Activated CD8-positive, alpha-beta memory T cell treated with anti-CD3 and anti-CD28 coated beads, Interleukin-2, amount 50 U/mL, for 48 hours (primary cell): ENCODE measurements around the gene RASSF8.

ENCODE experiments used
- DNase-seq: peaks from one replicate; pipeline ENCODE4 v3.0.0-alpha.2; 2020

Gene RASSF8

GRCh38 chr12:25993901-25994651, 35.6 kb downstream of the RASSF8 start:
- no peak for DNase-seq

DNA sequence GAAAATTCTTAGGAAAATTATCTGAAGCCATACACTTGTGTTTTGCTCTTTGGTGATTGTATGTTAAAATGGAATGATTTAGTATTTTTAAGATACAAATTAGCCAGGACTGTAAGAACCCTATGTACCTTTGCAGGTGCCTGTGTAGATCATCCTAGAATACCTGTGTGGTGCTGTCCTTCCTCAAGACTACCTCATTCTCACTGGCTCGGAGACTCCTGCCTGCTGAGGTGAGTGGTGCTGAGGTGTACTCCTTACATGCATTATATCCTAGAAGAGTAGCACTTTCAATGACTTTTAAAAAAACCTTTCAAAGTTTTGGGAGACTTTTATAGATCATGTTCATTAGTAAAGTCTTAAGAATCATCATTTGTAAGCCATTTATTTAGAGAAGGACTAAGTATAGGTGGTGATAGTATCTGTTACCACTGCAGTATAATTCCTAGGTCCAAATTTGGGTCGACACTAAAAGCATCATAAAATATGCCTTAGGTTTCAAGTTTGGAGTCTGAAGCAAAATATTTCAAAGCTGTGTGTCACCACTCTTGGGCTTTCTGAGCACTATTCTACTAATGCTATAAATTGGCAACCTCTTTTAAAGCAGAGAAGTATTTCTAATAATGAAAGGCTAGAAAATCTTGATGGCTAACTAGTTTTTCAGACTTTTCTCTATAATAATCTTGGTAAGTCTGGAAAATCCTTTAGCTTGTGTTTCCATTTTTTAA, 36.6 kb downstream of the RASSF8 start:
- DNase-seq: no peak

GRCh38 chr12:25995906-25996305, 37.4 kb downstream of the RASSF8 start:
- no peak for DNase-seq

- no peak for DNase-seq
These were observed 38.2 kb downstream of the RASSF8 start for GRCh38 chr12:25996677-25997076.

DNA sequence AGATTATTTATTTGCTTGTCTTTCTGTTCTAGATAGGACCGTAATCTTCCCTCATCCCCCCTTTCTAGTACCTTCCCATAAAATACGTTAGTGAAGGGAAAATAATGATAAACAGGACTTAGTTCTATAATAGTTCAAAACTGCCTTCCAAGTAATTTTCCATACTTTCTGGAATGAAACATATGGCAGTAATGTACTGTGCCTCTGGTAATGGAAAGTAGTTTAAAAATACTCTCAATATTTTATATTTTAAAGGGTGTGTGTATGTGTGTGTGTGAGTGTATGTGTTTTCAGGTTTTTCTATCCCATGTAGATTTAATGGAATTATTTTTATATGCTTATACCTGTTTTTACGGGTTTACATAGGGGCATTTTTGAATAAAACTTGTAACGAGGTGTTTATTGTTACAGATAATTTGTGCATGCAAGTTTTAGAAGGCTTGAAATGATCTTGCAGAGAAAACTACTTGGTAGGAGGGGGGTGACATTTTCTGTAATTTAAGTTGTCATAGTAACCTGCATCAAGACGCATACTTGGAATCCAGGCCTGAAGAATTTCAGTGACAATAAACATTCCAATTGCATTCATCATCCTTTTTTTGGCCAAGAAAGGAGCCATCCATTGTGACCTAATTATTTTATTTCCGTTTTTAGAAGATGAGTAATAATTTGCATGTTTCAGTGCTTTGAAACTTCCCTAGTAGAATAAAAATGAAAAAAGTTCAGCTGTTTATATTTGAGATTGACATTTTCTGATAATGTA, 38.9 kb downstream of the RASSF8 start:
- no peak for DNase-seq

DNA sequence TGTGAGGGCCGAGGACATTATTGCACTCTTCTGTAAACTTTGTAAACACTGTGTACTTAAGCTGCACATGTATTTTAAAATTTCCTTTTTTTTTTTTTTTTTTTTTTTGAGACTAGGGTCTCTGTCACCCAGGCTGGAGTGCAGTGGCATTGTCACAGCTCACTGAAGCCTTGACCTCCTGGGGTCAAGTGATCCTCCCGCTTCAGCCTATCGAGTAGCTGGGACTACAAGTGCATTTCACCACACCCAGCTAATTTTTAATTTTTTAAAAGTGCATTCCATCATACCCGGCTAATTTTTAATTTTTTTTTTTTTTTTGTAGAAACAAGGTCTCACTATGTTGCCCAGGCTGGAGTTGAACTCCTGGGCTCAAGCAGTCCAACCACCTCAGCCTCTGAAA, 42.4 kb downstream of the RASSF8 start:
- no peak for DNase-seq

GRCh38 chr12:26001530-26001929, 43.0 kb downstream of the RASSF8 start:
- no peak for DNase-seq

GRCh38 chr12:26003065-26003464, 44.6 kb downstream of the RASSF8 start:
- no peak for DNase-seq

DNA sequence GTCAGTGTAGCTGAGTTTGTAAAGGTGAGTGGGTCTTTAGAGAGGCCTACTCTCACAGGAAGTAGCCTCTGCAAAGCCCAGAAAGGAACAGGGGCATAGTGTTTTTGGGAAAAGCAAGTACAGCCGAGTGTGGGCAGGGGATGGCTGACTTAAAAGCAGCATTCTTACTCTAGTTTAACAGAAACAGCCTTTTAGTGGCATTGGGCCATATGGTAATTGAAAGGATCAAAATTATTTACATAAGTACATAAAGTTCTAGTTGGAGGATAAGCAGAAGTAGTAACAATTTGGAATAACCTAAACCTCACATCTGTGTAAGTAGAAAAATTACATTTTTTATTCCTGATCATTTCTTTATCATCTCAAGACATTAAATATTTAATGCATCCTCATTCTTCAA, 49.1 kb downstream of the RASSF8 start:
- DNase-seq: no peak

GRCh38 chr12:26009593-26009992, 51.1 kb downstream of the RASSF8 start:
- DNase-seq: no peak

- DNase-seq: no peak
These were observed 51.9 kb downstream of the RASSF8 start for GRCh38 chr12:26010293-26010821.

DNA sequence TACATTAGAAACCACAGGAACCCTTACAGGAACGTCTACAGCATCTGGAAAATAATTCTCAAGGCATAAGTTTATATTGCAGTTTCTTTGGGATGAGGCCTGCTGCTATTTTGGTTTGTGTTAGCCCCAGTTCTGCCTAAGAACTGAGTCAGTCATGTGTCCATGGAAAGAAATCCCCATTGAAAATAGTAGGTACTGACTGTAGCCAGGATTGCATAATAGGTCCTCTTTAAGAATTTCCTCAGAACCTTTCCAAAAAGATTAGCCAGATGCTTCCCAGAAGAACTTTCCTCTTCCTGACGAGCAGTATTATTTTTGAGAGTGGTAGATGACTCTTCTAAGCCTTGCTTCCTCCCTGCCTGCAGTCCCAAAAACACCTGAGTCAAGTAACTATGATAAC, 52.6 kb downstream of the RASSF8 start:
- DNase-seq: no peak

DNA sequence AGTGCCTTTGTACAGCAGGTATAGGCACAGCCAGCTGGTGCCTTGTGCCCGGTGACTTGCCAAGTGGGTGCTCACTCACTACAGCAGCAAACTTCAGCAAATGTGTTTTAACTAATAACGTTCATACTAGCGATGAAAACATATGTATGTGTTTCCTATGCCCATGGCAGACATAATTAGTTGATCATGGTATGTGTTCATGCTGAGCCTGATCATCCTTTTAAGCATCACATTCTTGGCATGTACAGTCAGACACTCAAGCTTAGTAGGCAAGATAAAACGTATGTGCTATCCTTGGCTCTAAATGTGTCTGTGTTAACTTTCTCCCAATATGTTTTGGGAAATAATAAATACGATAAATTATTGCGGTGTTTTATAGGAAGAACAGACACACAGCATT, 55.6 kb downstream of the RASSF8 start:
- no peak for DNase-seq

- DNase-seq: no peak
These were observed 58.0 kb downstream of the RASSF8 start for GRCh38 chr12:26016516-26016915.

DNA sequence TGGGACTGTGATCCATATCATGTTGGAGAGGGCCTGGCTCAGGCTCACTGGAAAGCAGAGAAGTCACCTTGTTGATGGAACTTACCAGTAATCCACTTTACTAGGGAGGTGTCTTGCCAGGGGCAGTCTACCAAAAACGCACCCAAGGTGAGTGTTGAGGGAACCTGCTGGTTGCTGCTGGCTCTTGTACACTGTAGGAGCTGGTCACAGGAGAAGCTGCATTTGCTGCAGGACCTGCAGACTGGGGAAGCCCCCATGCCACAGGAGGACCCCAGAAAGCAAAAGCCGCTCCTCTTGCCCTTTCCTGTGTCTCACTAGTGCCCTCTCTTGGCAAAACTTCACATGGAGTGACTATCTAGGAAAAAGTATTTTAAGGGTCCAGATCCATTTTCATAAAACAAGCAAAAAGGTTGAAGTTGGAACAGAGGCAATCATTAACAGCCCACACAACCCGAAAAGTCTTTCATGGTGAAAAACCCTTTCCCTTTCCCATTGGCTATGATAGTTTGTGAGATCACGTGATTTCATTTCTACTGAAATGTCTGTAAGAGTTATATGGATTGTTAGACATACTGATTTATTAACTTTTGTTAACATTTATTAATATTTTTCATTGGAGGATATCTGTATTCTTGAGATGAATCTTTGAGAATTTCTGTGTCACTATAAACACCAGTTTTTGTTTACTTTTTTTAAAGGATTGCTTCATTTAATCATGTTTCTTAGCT, 59.2 kb downstream of the RASSF8 start:
- no peak for DNase-seq

GRCh38 chr12:26018926-26019325, 60.4 kb downstream of the RASSF8 start:
- DNase-seq: no peak

GRCh38 chr12:26021534-26021933, 63.1 kb downstream of the RASSF8 start:
- DNase-seq: no peak

GRCh38 chr12:26022043-26022442, 63.6 kb downstream of the RASSF8 start:
- no peak for DNase-seq

DNA sequence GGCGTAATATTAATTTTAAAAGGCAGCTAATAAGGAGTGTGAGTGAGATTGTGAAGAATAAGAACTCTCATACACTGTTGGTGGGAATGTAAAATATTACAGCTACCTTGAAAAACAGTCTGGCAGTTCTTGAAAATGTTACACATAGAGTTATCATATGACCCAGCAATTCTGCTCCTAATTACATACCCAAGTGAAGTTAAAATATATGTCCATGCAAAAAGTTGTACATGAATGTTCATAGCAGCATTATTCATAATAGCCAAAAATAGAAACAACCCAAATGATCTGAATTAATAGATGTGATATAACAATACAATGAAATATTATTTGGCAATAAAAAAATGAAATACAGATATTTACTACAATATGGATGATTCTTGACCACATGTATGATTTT, 68.2 kb downstream of the RASSF8 start:
- no peak for DNase-seq

DNA sequence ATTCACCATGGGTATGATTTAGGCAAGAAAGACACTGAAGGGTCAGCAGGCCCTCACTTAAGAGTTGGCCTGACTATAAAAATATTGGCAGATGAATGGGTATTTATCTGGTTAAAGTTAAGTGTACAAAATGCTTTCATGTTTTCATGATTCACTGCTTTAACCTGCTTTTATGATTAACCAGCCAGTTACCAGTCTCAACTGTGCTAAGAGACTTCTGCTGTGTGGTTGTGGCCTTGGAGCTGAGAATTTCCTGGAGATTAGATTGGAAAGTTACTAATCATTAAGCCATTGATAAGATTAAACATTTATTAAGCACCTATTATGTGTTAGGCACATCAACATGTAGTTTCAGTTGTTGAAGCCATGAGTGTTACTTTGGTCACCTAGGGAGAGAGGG, 68.9 kb downstream of the RASSF8 start:
- DNase-seq: no peak

DNA sequence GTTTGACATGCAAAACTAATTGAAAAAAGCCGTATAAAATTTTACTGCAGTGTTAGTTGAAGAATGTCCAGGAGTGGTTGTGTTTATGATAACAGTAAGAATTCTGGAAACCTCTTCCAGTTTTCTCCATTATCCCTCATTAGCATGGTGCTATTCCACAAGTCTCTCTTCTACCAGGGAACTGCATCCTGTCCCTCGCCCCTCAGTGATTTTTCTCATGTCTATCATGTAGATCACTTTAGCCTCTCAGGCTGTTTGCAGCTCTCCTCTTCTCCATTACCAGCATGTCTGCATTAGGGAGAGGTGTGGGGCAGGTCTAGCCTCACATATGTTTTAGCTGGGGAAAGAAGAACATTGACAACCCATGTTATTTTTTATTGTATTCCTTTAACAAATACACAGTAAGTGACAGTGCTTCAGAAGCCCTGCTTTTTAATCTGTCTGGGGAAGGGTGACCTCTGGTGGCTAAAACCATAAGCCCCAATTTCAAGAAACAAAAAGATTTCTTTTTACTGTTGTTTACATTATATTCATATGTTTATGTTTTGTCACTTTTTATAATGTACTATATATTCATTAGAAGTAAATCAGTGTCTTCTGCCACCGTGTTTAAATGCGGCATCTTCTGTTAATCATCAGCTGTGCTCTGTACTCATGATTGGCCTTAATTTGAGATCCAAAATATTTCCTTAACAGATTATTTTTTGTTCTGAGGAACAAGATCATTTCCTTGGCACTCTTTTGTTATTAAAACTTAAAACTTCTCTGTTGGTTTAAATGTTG, 70.7 kb downstream of the RASSF8 start:
- DNase-seq: no peak

DNA sequence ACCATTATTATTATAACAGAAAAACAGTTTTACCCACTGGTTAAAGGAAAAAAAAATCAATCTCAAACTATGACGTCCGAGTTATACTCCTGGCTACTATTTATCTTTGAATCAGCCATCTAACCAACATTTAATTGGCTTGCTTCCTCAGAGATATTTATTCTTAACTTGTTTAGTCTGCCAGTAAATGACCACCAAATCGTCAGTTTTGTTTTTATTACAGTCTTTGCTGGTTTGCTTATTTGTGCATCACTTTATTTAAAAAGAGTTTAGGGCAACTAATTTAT, 71.2 kb downstream of the RASSF8 start:
- no peak for DNase-seq
